ENCODE data around the gene TGOLN2. TPM values are rescaled to one million over a fixed set of nuclear protein-coding genes. Genes with fewer than 3 reads are reported as not detected.
"Not testable (repeated sequence)": the region's sequence is repeated elsewhere in the genome, so short reads cannot be mapped to it uniquely, and the experiment has no call there.

Gene TGOLN2
- total and polyA plus RNA-seq, 2 experiments from 2014 or later = 20.1 to 56.1 TPM

GRCh38 chr2:85330839-85331636 lies 3.2 kb upstream of the TGOLN2 start:
- TF ChIP-seq, protein P1, sequence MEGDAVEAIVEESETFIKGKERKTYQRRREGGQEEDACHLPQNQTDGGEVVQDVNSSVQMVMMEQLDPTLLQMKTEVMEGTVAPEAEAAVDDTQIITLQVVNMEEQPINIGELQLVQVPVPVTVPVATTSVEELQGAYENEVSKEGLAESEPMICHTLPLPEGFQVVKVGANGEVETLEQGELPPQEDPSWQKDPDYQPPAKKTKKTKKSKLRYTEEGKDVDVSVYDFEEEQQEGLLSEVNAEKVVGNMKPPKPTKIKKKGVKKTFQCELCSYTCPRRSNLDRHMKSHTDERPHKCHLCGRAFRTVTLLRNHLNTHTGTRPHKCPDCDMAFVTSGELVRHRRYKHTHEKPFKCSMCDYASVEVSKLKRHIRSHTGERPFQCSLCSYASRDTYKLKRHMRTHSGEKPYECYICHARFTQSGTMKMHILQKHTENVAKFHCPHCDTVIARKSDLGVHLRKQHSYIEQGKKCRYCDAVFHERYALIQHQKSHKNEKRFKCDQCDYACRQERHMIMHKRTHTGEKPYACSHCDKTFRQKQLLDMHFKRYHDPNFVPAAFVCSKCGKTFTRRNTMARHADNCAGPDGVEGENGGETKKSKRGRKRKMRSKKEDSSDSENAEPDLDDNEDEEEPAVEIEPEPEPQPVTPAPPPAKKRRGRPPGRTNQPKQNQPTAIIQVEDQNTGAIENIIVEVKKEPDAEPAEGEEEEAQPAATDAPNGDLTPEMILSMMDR (IDR thresholded peaks at IDR 0.05; ENCODE audit: low read depth, low read length) = no peak
- no peaks in the 10 kb centered on the region for H3K9me3 ChIP-seq (ENCODE audit: low read depth)
- no peak for DNase-seq (ENCODE audit: low read depth in 1 of 2, low spot score in 1 of 2)

DNA sequence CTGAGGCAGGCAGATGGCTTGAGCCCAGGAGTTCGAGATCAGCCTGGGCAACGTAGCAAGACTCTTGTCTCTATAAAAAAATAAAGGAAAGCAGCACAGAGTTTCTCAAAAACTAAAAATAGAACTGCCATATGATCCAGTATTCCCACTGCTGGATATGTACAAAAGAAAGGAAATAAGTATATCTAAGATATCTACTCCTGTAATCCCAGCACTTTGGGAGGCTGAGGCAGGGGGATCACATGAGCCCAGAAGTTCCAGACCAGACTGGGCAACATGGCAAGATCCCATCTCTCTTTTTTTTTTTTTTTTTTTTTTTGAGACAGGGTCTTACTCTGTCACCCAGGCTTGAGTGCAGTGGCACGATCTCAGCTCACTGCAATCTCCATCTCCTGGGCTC lies 1.9 kb upstream of the TGOLN2 start:
- not testable (repeated sequence) for H3K36me3 ChIP-seq; H3K27ac ChIP-seq; H3K4me3 ChIP-seq; H3K27me3 ChIP-seq; DNase-seq (ENCODE audit: low read depth in 1 of 2, low spot score in 1 of 2); H3K9me3 ChIP-seq (ENCODE audit: low read depth)
- peaks cover 27% of the 10 kb centered on the region for H3K4me1 ChIP-seq (ENCODE audit: low read depth)

More at GRCh38 chr2:85330839-85331636, 3.2 kb upstream of the TGOLN2 start:
- Histone ChIP-seq H3K4me1 (ENCODE audit: low read depth) (peaks cover 20% of the 10 kb centered on the region), H3K27ac (no peak overlapping the region), H3K4me3 (no peak overlapping the region), H3K36me3 (no peaks in the 10 kb centered on the region), H3K27me3 (no peaks in the 10 kb centered on the region)

DNA sequence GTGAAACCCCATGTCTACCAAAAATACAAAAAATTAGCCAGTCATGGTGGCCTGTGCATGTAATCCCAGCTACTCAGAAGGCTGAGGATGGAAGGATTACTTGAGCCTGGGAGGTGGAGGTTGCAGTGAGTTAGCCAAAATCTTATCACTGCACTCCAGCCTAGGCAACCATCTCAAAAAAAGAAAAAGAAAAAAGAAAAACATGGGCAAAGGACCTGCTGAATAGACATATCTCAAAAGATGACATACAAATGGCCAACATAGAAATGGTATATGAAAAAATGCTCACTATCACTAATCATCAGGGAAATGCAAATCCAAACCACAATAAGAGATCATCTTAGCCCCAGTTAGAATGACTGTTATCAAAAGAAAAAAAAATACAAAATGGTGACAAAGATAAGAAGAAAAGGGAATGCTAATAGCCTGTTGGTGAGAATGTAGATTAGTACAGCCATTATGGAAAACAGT lies 1.4 kb upstream of the TGOLN2 start:
- Histone ChIP-seq H3K4me1 (ENCODE audit: low read depth) (peaks cover 27% of the 10 kb centered on the region), H3K27ac (no peak overlapping the region), H3K27me3 (no peaks in the 10 kb centered on the region), H3K36me3 (peaks cover 8% of the 10 kb centered on the region), H3K9me3 (ENCODE audit: low read depth) (no peaks in the 10 kb centered on the region), H3K4me3 (no peak overlapping the region)
- TF ChIP-seq, protein P1 (IDR thresholded peaks at IDR 0.05; ENCODE audit: low read depth, low read length) = no peak
- DNase-seq (ENCODE audit: low read depth in 1 of 2, low spot score in 1 of 2) = no peak

DNA sequence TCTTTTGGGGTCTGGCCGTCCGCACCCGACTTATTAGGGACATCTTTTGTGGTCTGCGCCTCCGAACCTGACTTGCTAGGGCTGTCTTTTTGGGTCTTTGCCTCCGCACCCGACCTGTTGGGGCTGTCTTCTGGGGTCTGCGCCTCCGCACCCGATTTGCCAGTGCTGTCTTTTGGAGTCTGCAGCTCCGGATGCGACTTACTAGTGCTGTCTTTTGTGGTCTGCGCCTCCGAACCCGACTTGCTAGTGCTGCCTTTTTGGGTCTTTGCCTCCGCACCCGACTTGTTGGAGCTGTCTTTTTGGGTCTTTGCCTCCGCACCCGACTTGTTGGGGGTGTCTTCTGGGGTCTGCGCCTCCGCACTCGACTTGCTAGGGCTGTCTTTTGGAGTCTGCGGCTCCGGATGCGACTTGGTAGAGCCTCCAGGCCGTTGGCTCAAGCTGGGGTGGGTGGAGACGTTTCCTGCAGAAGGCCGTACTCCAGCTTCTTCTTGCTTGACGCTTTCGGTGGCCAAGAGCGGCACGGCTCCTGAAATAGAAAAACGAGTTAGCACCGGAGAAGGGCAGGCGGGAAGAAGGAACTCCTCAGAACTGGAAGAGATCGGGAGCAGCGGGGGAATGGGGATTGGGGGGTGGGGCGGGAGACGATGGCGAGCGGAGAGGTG lies 498 bp downstream of the TGOLN2 start:
- Histone ChIP-seq H3K27ac (peak overlapping the region; percentile 98), H3K4me1 (ENCODE audit: low read depth) (peaks cover 27% of the 10 kb centered on the region), H3K36me3 (peaks cover 25% of the 10 kb centered on the region), H3K27me3 (no peaks in the 10 kb centered on the region), H3K9me3 (ENCODE audit: low read depth) (no peaks in the 10 kb centered on the region), H3K4me3 (peak overlapping the region; percentile 73)
- peak; percentile 48 to 61 for DNase-seq (ENCODE audit: low read depth in 1 of 2, low spot score in 1 of 2)
- TF ChIP-seq, protein P1 (IDR thresholded peaks at IDR 0.05; ENCODE audit: low read depth, low read length) = no peak

DNA sequence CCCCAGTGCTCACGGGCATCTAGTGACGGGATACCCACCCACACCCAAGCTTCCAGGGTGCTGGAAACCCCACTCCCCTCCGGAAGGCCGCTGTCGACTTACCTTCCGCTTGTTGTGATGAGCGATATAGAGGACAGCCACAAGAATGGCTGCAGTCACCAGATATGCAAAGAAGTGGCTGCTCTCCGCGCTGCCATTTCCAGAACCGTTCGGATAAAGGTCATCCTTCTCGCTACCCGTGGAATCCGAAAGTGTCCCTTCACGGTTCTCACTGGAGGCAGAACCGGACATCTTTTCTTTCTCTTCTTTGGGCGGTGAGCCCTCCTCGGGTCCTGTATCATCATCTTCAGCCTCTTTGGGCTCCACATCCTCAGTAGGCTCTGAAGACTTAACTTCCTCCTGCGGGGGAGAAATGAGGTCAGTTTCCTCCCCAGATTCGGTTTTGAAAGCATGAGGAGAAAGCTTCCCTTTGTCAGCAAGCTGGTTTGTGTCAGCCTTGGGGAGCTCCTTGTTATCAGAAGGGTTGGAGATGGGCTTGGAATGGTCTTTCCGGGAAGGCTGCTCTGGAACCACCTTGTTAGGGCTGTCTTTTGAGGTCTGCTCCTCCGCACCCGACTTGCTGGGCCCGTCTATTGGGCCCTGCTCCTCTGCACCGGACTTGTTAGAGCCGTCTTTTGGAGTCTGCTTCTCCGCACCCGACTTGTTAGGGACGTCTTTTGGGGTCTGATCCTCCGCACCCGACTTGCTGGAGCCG lies 1.2 kb downstream of the TGOLN2 start:
- Histone ChIP-seq H3K4me3 (peak overlapping the region; percentile 73), H3K4me1 (ENCODE audit: low read depth) (peaks cover 27% of the 10 kb centered on the region), H3K9me3 (ENCODE audit: low read depth) (no peaks in the 10 kb centered on the region), H3K27ac (peak overlapping the region; percentile 98), H3K36me3 (peaks cover 25% of the 10 kb centered on the region), H3K27me3 (no peaks in the 10 kb centered on the region)
- peak in 1 of 2 donors; percentile 64 for DNase-seq (ENCODE audit: low read depth in 1 of 2, low spot score in 1 of 2)
- TF ChIP-seq, protein P1 (IDR thresholded peaks at IDR 0.05; ENCODE audit: low read depth, low read length) = no peak
